Muscle layer of colon (tissue), 2 donors: ENCODE results near the gene CD300LD.

ENCODE experiments used
- H3K27ac ChIP-seq: one replicate; pipeline ENCODE4 v1.7.0; 2013; ENCODE audit warnings: low read depth, mild to moderate bottlenecking, low read length, moderate library complexity
- H3K27me3 ChIP-seq, 2 donors: one replicate each; pipeline ENCODE4 v1.7.0; 2013; ENCODE audit warnings: low read length in 2 of 2, mild to moderate bottlenecking in 2 of 2; ENCODE audit not compliant: insufficient read depth in 2 of 2, control insufficient read depth in 1 of 2
- H3K36me3 ChIP-seq: one replicate; pipeline ENCODE4 v1.7.0; 2013; ENCODE audit warnings: mild to moderate bottlenecking, low read length; ENCODE audit not compliant: insufficient read depth
- H3K4me1 ChIP-seq: one replicate; pipeline ENCODE4 v1.7.0; 2013; ENCODE audit warnings: mild to moderate bottlenecking, low read length; ENCODE audit not compliant: insufficient read depth
- H3K4me3 ChIP-seq, 2 donors: one replicate each; pipeline ENCODE4 v1.7.0; 2013; ENCODE audit warnings: low read length in 2 of 2, low read depth in 1 of 2, mild to moderate bottlenecking in 1 of 2, moderate library complexity in 1 of 2
- H3K9ac ChIP-seq: one replicate; pipeline ENCODE4 v1.7.0; 2013; ENCODE audit warnings: low read length
- H3K9me3 ChIP-seq: one replicate; pipeline ENCODE4 v1.7.0; 2013; ENCODE audit warnings: mild to moderate bottlenecking, low read length
- donor health status: abdominal sarcoma.
- donor health status: Adenocarcinoma of cecum.

Gene CD300LD

DNA sequence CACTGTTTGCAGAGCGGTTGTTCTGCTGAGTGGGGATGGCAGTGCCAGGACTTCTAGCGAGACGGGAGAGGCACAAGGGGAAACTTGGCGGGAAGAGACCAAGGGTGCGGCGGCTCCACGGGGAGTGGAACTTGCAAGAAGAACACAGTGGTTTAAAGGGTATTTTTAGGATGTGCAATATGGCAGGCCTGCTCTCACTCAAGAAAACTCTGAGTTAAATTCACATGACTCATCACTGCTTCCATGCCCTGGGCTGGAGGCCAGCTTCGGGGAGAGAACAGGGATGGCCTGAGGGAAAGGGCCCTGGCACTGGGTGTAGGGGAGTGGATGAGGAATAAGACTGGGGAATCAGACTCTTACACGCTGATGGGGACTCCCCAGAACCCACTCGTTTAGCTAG lies 13.3 kb upstream of the CD300LD start:
- Histone ChIP-seq H3K4me1 (peaks cover 25% of the 10 kb centered on the region), H3K4me3 (no peak overlapping the region), H3K9me3 (no peaks in the 10 kb centered on the region), H3K27me3 (no peaks in the 10 kb centered on the region), H3K9ac (no peak overlapping the region), H3K36me3 (no peaks in the 10 kb centered on the region), H3K27ac (peak overlapping the region; percentile 70)

DNA sequence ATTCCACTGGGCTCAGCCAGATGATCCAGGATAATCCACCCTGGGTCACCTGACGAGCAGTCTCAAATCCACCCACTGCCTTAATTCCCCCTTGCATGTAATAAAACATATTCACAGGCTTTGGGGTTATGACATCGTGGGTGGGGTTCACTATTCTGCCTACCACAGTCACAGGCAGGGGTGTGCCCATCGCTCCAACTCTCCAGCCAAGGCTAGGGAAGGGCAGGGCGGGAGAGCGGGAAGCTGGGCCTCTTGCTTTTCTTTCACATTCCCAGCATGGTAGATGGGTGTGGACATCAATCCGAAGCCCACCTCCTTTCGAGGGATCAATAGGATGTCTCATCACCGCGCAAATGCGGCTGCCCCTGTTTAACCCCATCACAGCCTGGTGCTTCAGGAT lies 12.7 kb upstream of the CD300LD start:
- H3K9me3 ChIP-seq: no peaks in the 10 kb centered on the region
- peak overlapping the region; percentile 70 for H3K27ac ChIP-seq
- H3K27me3 ChIP-seq: no peaks in the 10 kb centered on the region
- H3K36me3 ChIP-seq: no peaks in the 10 kb centered on the region
- H3K4me3 ChIP-seq: no peak overlapping the region
- H3K4me1 ChIP-seq: peaks cover 25% of the 10 kb centered on the region
- H3K9ac ChIP-seq: no peak overlapping the region

DNA sequence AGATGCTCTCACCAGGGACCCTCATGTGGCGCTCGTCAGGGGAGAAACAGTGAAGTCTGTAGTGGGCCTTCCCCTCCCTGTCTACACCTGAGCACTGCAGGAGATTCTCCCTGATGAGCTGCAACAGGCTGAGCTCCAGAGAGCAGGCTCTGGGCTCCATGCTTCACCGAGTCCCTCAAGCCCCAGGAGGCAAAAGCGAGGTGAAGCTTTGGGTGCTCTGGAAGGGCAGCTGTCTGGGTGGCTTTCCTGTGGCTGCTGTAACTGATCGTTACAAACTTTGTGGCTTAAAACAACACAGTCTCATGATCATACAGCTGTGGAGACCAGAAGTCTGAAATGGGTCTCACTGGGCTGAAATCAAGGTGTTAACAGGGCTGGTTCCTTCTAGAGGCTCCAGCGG lies 12.1 kb upstream of the CD300LD start:
- no peak overlapping the region for H3K4me3 ChIP-seq
- H3K4me1 ChIP-seq: peaks cover 25% of the 10 kb centered on the region
- no peaks in the 10 kb centered on the region for H3K27me3 ChIP-seq
- no peak overlapping the region for H3K27ac ChIP-seq
- no peak overlapping the region for H3K9ac ChIP-seq
- no peaks in the 10 kb centered on the region for H3K36me3 ChIP-seq
- no peaks in the 10 kb centered on the region for H3K9me3 ChIP-seq

DNA sequence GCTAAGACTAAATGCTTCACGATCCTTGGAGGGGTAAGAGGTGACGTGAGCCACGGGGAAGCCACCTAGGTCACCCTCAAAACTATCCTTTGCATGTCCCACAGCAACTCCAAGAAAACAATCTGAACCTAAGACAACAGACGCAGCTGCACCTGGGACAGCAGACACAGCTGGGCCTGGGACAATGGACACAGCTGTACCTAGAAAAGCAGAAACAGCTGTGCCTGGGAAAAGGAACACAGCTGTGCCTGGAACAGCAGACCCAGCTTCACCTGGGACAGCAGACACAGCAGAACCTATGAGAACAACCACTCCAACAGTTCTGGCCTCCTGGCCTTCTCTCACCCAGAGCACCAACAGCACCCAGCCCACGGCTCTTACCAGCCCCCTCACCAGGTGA lies 11.7 kb upstream of the CD300LD start:
- Histone ChIP-seq H3K4me3 (no peak overlapping the region), H3K27me3 (peaks cover 0 to 3% of the 10 kb centered on the region in 2 donors), H3K9ac (no peak overlapping the region), H3K27ac (no peak overlapping the region), H3K4me1 (peaks cover 25% of the 10 kb centered on the region), H3K36me3 (no peaks in the 10 kb centered on the region), H3K9me3 (no peaks in the 10 kb centered on the region)

DNA sequence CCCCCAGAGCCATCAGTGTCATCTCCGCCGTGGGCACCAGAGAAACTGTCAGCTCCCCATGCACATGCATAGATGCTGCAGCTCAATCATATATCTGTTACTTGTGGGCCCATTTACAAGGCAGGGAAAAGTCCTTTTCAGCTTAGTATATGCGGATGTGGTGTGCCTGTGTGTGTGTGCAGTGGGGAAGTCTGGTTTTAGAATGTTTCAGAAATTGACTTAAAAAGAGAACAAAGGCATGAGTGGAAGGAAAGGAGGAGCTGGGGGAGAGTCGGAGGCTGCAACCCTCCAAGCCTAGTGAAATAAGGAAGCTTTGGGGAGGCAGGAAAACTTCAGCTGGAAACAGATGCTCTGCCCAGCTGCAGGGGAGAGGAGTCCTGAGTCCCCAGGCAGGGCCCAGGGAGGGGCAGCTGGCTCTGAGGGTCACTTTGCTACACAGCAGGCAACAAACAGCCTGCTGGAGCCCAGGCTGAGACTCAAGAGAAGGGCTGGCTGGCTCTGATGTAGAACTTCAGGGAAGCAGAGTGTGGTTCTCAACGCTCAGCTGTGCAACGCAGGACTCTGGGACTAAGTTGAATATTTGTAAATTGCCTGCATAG lies 11.1 kb upstream of the CD300LD start:
- H3K27ac ChIP-seq: no peak overlapping the region
- H3K9me3 ChIP-seq: no peaks in the 10 kb centered on the region
- H3K9ac ChIP-seq: no peak overlapping the region
- H3K27me3 ChIP-seq: peaks cover 0 to 6% of the 10 kb centered on the region in 2 donors
- no peaks in the 10 kb centered on the region for H3K36me3 ChIP-seq
- peaks cover 25% of the 10 kb centered on the region for H3K4me1 ChIP-seq
- H3K4me3 ChIP-seq: no peak overlapping the region

DNA sequence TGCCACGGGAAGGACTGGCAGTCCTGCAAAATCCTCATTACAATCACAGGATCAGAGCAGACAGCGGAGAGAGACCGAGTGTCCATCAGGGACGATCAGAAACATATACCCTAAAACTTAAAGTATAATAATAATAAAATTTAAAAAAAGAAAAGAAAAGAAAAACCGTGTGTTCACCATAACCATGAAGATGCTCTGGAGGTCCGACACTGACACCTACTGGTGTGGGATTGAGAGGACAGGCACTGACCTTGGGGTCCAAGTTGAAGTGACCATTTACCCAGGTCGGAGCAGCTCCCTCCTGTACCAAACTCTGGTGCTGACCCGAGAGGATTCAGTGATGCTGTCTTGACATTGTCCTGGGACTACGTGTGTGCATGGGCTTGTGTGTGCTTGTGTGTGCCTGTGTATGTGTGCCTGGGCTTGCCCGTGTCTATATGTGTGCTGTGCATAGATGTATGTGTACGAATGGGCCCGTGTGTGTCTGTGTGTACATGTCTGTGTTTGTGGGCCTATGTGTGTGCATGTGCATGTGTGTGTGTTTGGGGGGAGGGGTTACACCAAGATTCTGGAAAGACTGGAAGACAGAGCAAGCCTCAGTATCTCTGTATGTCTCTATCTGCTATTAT lies 10.0 kb upstream of the CD300LD start:
- no peaks in the 10 kb centered on the region for H3K9me3 ChIP-seq
- H3K9ac ChIP-seq: no peak overlapping the region
- H3K4me3 ChIP-seq: no peak overlapping the region
- peaks cover 25% of the 10 kb centered on the region for H3K4me1 ChIP-seq
- peaks cover 0 to 6% of the 10 kb centered on the region in 2 donors for H3K27me3 ChIP-seq
- H3K36me3 ChIP-seq: no peaks in the 10 kb centered on the region
- no peak overlapping the region for H3K27ac ChIP-seq

DNA sequence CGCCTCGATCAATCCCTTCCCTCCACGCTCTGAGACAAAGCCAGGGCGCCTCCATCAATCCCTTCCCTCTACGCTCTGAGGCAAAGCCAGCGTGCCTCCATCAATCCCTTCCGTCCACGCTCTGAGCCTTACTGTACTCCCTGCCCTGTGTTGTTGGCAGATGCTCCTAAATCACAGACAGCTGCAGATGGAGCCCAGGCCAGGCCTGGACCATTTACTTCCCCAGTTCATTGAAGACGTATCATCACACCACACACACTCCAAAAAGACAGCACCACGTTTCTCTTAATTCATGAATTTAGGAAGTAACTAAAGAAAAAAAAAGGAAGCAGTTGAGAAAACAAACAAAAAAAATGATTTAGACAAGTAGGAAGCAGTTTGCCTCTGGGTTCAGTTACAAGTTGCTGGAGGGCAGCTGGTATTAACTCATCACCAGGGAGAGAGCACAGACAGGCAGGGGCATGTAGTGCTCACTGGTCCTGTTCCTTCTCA lies 7.4 kb upstream of the CD300LD start:
- peaks cover 0 to 6% of the 10 kb centered on the region in 2 donors for H3K27me3 ChIP-seq
- H3K4me3 ChIP-seq: no peak overlapping the region
- no peak overlapping the region for H3K27ac ChIP-seq
- H3K36me3 ChIP-seq: no peaks in the 10 kb centered on the region
- no peaks in the 10 kb centered on the region for H3K9me3 ChIP-seq
- peaks cover 6% of the 10 kb centered on the region for H3K4me1 ChIP-seq
- H3K9ac ChIP-seq: no peak overlapping the region

DNA sequence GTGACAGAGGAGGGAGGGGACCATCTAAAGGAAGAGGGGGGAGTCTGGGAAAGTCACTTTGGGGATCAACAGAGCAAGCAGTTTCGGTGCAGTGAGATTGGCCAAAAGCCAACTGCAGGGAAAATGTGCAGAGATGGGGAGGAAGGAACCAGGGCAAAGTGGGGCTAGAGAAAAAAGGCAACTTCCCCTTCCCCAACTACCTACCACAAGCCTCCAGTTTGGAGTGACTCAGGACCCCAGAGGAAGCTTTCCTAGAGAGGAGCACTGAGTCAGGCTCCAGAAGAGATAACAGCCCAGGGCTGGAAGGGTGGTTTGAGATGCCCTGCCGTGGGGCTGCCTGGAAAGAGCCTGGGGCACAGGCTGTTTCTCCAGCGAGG lies 6.9 kb upstream of the CD300LD start:
- no peaks in the 10 kb centered on the region for H3K36me3 ChIP-seq
- H3K27ac ChIP-seq: no peak overlapping the region
- no peak overlapping the region for H3K9ac ChIP-seq
- H3K27me3 ChIP-seq: peaks cover 0 to 6% of the 10 kb centered on the region in 2 donors
- H3K9me3 ChIP-seq: no peaks in the 10 kb centered on the region
- no peak overlapping the region for H3K4me3 ChIP-seq
- H3K4me1 ChIP-seq: peaks cover under 1% of the 10 kb centered on the region

DNA sequence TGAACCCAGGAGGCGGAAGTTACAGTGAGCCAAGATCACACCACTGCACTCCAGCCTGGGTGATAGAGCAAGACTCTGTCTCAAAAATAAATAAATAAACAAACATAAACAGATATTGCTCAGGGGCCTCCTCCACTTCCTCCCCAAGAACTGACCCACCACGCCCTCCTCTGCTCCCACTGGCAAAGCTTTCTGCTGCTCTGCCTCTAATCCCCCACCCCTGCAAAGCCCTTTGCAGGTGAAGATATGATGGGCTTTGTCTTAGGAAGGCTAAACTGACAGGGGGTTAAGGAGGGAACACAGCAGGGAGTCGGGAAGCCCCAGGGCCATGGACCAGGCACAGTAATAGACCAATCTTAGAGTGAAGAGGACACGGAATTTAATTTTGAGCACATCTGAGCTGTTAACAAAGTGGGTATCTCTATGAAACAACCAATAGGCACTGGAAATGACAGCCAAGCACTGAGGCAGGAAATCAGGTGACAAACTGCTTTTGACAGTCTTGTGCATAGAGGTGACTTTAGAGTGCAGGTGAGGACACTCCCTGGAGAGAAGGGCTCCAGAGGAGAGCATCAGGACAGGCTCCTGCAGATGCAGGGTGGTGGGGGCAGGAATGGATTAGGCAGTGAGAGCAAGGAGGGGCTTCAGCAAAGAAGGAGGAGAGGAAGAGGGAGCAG lies 6.4 kb upstream of the CD300LD start:
- Histone ChIP-seq H3K27me3 (peaks cover 0 to 6% of the 10 kb centered on the region in 2 donors), H3K27ac (no peak overlapping the region), H3K4me3 (no peak overlapping the region), H3K36me3 (no peaks in the 10 kb centered on the region), H3K4me1 (no peaks in the 10 kb centered on the region), H3K9me3 (no peaks in the 10 kb centered on the region), H3K9ac (no peak overlapping the region)

DNA sequence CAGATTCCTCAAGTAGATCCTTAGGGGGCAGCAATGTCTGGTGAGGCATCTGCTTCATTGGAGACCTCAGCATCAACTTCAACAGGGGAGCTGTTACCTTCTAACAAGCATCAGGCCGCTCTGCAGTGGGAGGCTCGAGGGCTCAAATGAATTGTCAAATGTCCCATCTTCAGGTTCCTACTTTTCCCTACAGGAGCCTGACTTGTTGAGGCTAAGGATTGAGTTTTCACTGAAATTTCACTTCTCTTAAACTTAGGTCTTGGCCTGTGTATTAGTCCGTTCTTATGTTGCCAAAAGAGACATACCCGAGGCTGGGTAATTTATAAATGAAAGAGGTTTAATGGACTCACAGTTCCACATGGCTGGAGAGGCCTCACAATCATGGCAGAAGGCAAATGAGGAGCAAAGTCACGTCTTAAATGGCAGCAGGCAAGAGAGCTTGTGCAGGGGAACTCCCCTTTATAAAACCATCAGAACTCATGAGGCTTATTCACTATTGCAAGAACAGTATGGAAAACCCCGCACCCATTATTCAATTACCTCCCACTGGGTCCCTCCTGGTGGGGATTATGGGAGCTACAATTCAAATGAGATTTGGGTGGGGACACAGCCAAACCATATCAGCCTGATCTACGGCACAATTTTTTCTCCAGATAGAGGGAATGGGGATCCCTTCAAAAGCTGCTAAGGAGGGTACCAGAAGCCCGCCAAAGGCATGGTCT lies 5.1 kb upstream of the CD300LD start:
- no peaks in the 10 kb centered on the region for H3K4me1 ChIP-seq
- no peaks in the 10 kb centered on the region for H3K36me3 ChIP-seq
- no peak overlapping the region for H3K4me3 ChIP-seq
- peaks cover 0 to 6% of the 10 kb centered on the region in 2 donors for H3K27me3 ChIP-seq
- no peaks in the 10 kb centered on the region for H3K9me3 ChIP-seq
- H3K9ac ChIP-seq: no peak overlapping the region
- H3K27ac ChIP-seq: no peak overlapping the region

DNA sequence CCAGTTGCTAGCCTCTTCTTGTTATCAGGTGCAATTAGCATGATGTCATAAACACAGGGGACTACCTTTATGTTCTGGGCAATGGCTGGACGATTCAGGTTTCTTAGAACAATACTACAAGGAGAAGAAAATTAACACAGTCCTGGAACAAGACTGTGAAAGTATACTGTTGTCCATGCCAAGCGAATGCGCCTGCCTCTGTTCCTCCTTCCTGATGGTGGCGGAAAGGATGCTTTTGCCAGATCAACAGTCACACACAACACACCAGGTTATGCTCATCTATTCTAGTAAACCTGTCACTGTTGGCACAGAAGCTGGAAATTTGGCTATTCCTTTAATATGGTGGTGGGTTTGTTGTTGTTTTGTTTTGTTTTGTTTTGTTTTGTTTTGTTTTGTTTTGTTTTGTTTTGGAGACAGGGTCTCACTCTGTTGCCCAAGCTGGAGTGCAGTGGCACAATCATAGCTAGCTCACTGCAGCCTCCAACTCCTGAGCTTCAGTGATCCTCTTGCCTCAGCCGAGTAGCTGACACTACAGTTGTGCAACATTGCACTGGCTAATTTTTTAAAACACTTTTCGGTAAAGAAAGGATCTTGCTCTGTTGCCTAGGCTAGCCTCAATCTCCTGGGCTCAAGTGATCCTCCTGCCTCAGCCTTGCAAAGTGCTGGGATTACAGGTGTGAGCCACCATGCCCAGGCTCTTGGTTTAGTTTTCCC lies 3.1 kb upstream of the CD300LD start:
- peaks cover 0 to 6% of the 10 kb centered on the region in 2 donors for H3K27me3 ChIP-seq
- no peaks in the 10 kb centered on the region for H3K9me3 ChIP-seq
- H3K36me3 ChIP-seq: no peaks in the 10 kb centered on the region
- no peak overlapping the region for H3K9ac ChIP-seq
- H3K4me3 ChIP-seq: no peak overlapping the region
- H3K4me1 ChIP-seq: no peaks in the 10 kb centered on the region
- no peak overlapping the region for H3K27ac ChIP-seq
